Measurements from ENCODE around the gene BRPF1.

Gene BRPF1

GRCh38 chr3:9780910-9781309, 49.4 kb downstream of the BRPF1 start:
- H3K9me3 ChIP-seq (ENCODE audit: control insufficient read depth in 2 of 2, low read length in 2 of 2), result no peaks in the 10 kb centered on the region
- peaks cover 3% of the 10 kb centered on the region for H3K4me1 ChIP-seq (ENCODE audit: control insufficient read depth, insufficient read depth, low read length)
- H3K27ac ChIP-seq (ENCODE audit: low read length), result no peak overlapping the region
- no peak overlapping the region for H3K4me3 ChIP-seq (ENCODE audit: low read length in 2 of 2)
- no peak overlapping the region for H3K9ac ChIP-seq (ENCODE audit: low read length in 2 of 2)
- H3K36me3 ChIP-seq (ENCODE audit: control insufficient read depth in 2 of 2, insufficient read depth in 2 of 2, low read length in 2 of 2), result peaks cover 34 to 39% of the 10 kb centered on the region in 2 donors
- H3K27me3 ChIP-seq (ENCODE audit: control insufficient read depth in 1 of 2, insufficient read depth in 2 of 2, low read length in 2 of 2), result no peaks in the 10 kb centered on the region

GRCh38 chr3:9781551-9781950, 50.0 kb downstream of the BRPF1 start:
- Histone ChIP-seq H3K4me3 (ENCODE audit: low read length in 2 of 2) (no peak overlapping the region), H3K4me1 (ENCODE audit: control insufficient read depth, insufficient read depth, low read length) (peaks cover 3% of the 10 kb centered on the region), H3K27me3 (ENCODE audit: control insufficient read depth in 1 of 2, insufficient read depth in 2 of 2, low read length in 2 of 2) (no peaks in the 10 kb centered on the region), H3K36me3 (ENCODE audit: control insufficient read depth in 2 of 2, insufficient read depth in 2 of 2, low read length in 2 of 2) (peaks cover 39 to 44% of the 10 kb centered on the region in 2 donors), H3K9ac (ENCODE audit: low read length in 2 of 2) (no peak overlapping the region), H3K27ac (ENCODE audit: low read length) (no peak overlapping the region), H3K9me3 (ENCODE audit: control insufficient read depth in 2 of 2, low read length in 2 of 2) (no peaks in the 10 kb centered on the region)

- H3K27ac ChIP-seq (ENCODE audit: low read length), result no peak overlapping the region
- peaks cover 3% of the 10 kb centered on the region for H3K4me1 ChIP-seq (ENCODE audit: control insufficient read depth, insufficient read depth, low read length)
- no peak overlapping the region for H3K4me3 ChIP-seq (ENCODE audit: low read length in 2 of 2)
- H3K36me3 ChIP-seq (ENCODE audit: control insufficient read depth in 2 of 2, insufficient read depth in 2 of 2, low read length in 2 of 2), result peaks cover 41 to 48% of the 10 kb centered on the region in 2 donors
- H3K9ac ChIP-seq (ENCODE audit: low read length in 2 of 2), result no peak overlapping the region
- H3K27me3 ChIP-seq (ENCODE audit: control insufficient read depth in 1 of 2, insufficient read depth in 2 of 2, low read length in 2 of 2), result no peaks in the 10 kb centered on the region
- H3K9me3 ChIP-seq (ENCODE audit: control insufficient read depth in 2 of 2, low read length in 2 of 2), result no peaks in the 10 kb centered on the region
These were observed 50.6 kb downstream of the BRPF1 start for GRCh38 chr3:9781978-9782603.

- Histone ChIP-seq H3K36me3 (ENCODE audit: control insufficient read depth in 2 of 2, insufficient read depth in 2 of 2, low read length in 2 of 2) (peaks cover 46 to 54% of the 10 kb centered on the region in 2 donors), H3K9ac (ENCODE audit: low read length in 2 of 2) (no peak overlapping the region), H3K27ac (ENCODE audit: low read length) (no peak overlapping the region), H3K4me1 (ENCODE audit: control insufficient read depth, insufficient read depth, low read length) (peaks cover 3% of the 10 kb centered on the region), H3K27me3 (ENCODE audit: control insufficient read depth in 1 of 2, insufficient read depth in 2 of 2, low read length in 2 of 2) (no peaks in the 10 kb centered on the region), H3K4me3 (ENCODE audit: low read length in 2 of 2) (no peak overlapping the region), H3K9me3 (ENCODE audit: control insufficient read depth in 2 of 2, low read length in 2 of 2) (no peaks in the 10 kb centered on the region)
These were observed 51.2 kb downstream of the BRPF1 start for GRCh38 chr3:9782770-9783169.

GRCh38 chr3:9783954-9784353, 52.4 kb downstream of the BRPF1 start:
- H3K4me1 ChIP-seq (ENCODE audit: control insufficient read depth, insufficient read depth, low read length), result no peaks in the 10 kb centered on the region
- H3K27ac ChIP-seq (ENCODE audit: low read length), result no peak overlapping the region
- no peak overlapping the region for H3K4me3 ChIP-seq (ENCODE audit: low read length in 2 of 2)
- H3K36me3 ChIP-seq (ENCODE audit: control insufficient read depth in 2 of 2, insufficient read depth in 2 of 2, low read length in 2 of 2), result peaks cover 47 to 54% of the 10 kb centered on the region in 2 donors
- no peaks in the 10 kb centered on the region for H3K27me3 ChIP-seq (ENCODE audit: control insufficient read depth in 1 of 2, insufficient read depth in 2 of 2, low read length in 2 of 2)
- no peak overlapping the region for H3K9ac ChIP-seq (ENCODE audit: low read length in 2 of 2)
- no peaks in the 10 kb centered on the region for H3K9me3 ChIP-seq (ENCODE audit: control insufficient read depth in 2 of 2, low read length in 2 of 2)

GRCh38 chr3:9784965-9785364, 53.4 kb downstream of the BRPF1 start:
- no peak overlapping the region for H3K9ac ChIP-seq (ENCODE audit: low read length in 2 of 2)
- H3K27ac ChIP-seq (ENCODE audit: low read length), result no peak overlapping the region
- H3K27me3 ChIP-seq (ENCODE audit: control insufficient read depth in 1 of 2, insufficient read depth in 2 of 2, low read length in 2 of 2), result no peaks in the 10 kb centered on the region
- no peaks in the 10 kb centered on the region for H3K4me1 ChIP-seq (ENCODE audit: control insufficient read depth, insufficient read depth, low read length)
- no peak overlapping the region for H3K4me3 ChIP-seq (ENCODE audit: low read length in 2 of 2)
- H3K9me3 ChIP-seq (ENCODE audit: control insufficient read depth in 2 of 2, low read length in 2 of 2), result no peaks in the 10 kb centered on the region
- peaks cover 52 to 60% of the 10 kb centered on the region in 2 donors for H3K36me3 ChIP-seq (ENCODE audit: control insufficient read depth in 2 of 2, insufficient read depth in 2 of 2, low read length in 2 of 2)

- Histone ChIP-seq H3K4me3 (ENCODE audit: low read length in 2 of 2) (no peak overlapping the region), H3K9ac (ENCODE audit: low read length in 2 of 2) (no peak overlapping the region), H3K4me1 (ENCODE audit: control insufficient read depth, insufficient read depth, low read length) (peaks cover 5% of the 10 kb centered on the region), H3K27ac (ENCODE audit: low read length) (no peak overlapping the region), H3K9me3 (ENCODE audit: control insufficient read depth in 2 of 2, low read length in 2 of 2) (no peaks in the 10 kb centered on the region), H3K27me3 (ENCODE audit: control insufficient read depth in 1 of 2, insufficient read depth in 2 of 2, low read length in 2 of 2) (no peaks in the 10 kb centered on the region), H3K36me3 (ENCODE audit: control insufficient read depth in 2 of 2, insufficient read depth in 2 of 2, low read length in 2 of 2) (peaks cover 52 to 61% of the 10 kb centered on the region in 2 donors)
These were observed 54.1 kb downstream of the BRPF1 start for GRCh38 chr3:9785602-9786001.

- Histone ChIP-seq H3K9ac (ENCODE audit: low read length in 2 of 2) (no peak overlapping the region), H3K27ac (ENCODE audit: low read length) (no peak overlapping the region), H3K27me3 (ENCODE audit: control insufficient read depth in 1 of 2, insufficient read depth in 2 of 2, low read length in 2 of 2) (no peaks in the 10 kb centered on the region), H3K9me3 (ENCODE audit: control insufficient read depth in 2 of 2, low read length in 2 of 2) (no peaks in the 10 kb centered on the region), H3K4me3 (ENCODE audit: low read length in 2 of 2) (no peak overlapping the region), H3K4me1 (ENCODE audit: control insufficient read depth, insufficient read depth, low read length) (peaks cover 11% of the 10 kb centered on the region), H3K36me3 (ENCODE audit: control insufficient read depth in 2 of 2, insufficient read depth in 2 of 2, low read length in 2 of 2) (peaks cover 49 to 59% of the 10 kb centered on the region in 2 donors)
These were observed 54.7 kb downstream of the BRPF1 start for GRCh38 chr3:9786209-9786739.

GRCh38 chr3:9786825-9787669, 55.5 kb downstream of the BRPF1 start:
- no peak overlapping the region for H3K9ac ChIP-seq (ENCODE audit: low read length in 2 of 2)
- H3K27ac ChIP-seq (ENCODE audit: low read length), result no peak overlapping the region
- peaks cover 44 to 53% of the 10 kb centered on the region in 2 donors for H3K36me3 ChIP-seq (ENCODE audit: control insufficient read depth in 2 of 2, insufficient read depth in 2 of 2, low read length in 2 of 2)

GRCh38 chr3:9787714-9788113, 56.2 kb downstream of the BRPF1 start:
- H3K36me3 ChIP-seq (ENCODE audit: control insufficient read depth in 2 of 2, insufficient read depth in 2 of 2, low read length in 2 of 2), result peaks cover 38 to 50% of the 10 kb centered on the region in 2 donors

More at GRCh38 chr3:9786825-9787669, 55.5 kb downstream of the BRPF1 start:
- Histone ChIP-seq H3K9me3 (ENCODE audit: control insufficient read depth in 2 of 2, low read length in 2 of 2) (no peaks in the 10 kb centered on the region), H3K4me1 (ENCODE audit: control insufficient read depth, insufficient read depth, low read length) (peaks cover 19% of the 10 kb centered on the region), H3K4me3 (ENCODE audit: low read length in 2 of 2) (no peak overlapping the region), H3K27me3 (ENCODE audit: control insufficient read depth in 1 of 2, insufficient read depth in 2 of 2, low read length in 2 of 2) (no peaks in the 10 kb centered on the region)

More at GRCh38 chr3:9787714-9788113, 56.2 kb downstream of the BRPF1 start:
- H3K4me1 ChIP-seq (ENCODE audit: control insufficient read depth, insufficient read depth, low read length), result peaks cover 19% of the 10 kb centered on the region
- no peak overlapping the region for H3K27ac ChIP-seq (ENCODE audit: low read length)
- H3K4me3 ChIP-seq (ENCODE audit: low read length in 2 of 2), result no peak overlapping the region
- no peak overlapping the region for H3K9ac ChIP-seq (ENCODE audit: low read length in 2 of 2)
- H3K27me3 ChIP-seq (ENCODE audit: control insufficient read depth in 1 of 2, insufficient read depth in 2 of 2, low read length in 2 of 2), result no peaks in the 10 kb centered on the region
- no peaks in the 10 kb centered on the region for H3K9me3 ChIP-seq (ENCODE audit: control insufficient read depth in 2 of 2, low read length in 2 of 2)

All from stomach smooth muscle (tissue), 2 donors.